DND-41 (cell line): ENCODE results near the gene NCL.

Source experiments
- ATAC-seq: fragments of 200-7000 bp; cut with Tn5 transposase; 3 replicates; pipeline ENCODE4 v1.9.1; 2021; ENCODE audit warnings: low read depth; ENCODE audit not compliant: insufficient read depth
- DNase-seq: peaks from one replicate; pipeline ENCODE4 v3.0.0-alpha.2; 2020
- H2AFZ ChIP-seq: 2 replicates; pipeline ENCODE4 v1.6.0; 2012; ENCODE audit warnings: low read depth, low read length
- H3K27ac ChIP-seq: 2 replicates; pipeline ENCODE4 v1.5.1; 2012; ENCODE audit warnings: low read length, inconsistent platforms
- H3K27me3 ChIP-seq: fragments of 200-600 bp; sonication (generic); 2 replicates; pipeline ENCODE4 v1.6.0; 2012; ENCODE audit warnings: low read length, mild to moderate bottlenecking, inconsistent platforms; ENCODE audit not compliant: insufficient read depth, poor library complexity
- H3K36me3 ChIP-seq: 2 replicates; pipeline ENCODE4 v1.5.1; 2012; ENCODE audit warnings: low read length, inconsistent platforms; ENCODE audit not compliant: insufficient read depth
- H3K4me1 ChIP-seq: 2 replicates; pipeline ENCODE4 v1.5.1; 2012; ENCODE audit warnings: mild to moderate bottlenecking, low read length; ENCODE audit not compliant: insufficient read depth
- H3K4me2 ChIP-seq: 2 replicates; pipeline ENCODE4 v1.6.0; 2012; ENCODE audit warnings: mild to moderate bottlenecking, moderate library complexity, low read length, inconsistent platforms; ENCODE audit not compliant: insufficient read depth
- H3K4me3 ChIP-seq, 2 experiments: fragments of 200-600 bp in 1 of 2; shearing (Covaris generic) in 1 of 2; 2 replicates each; pipeline ENCODE4 v1.5.1; 2012 to 2016; ENCODE audit warnings: inconsistent platforms in 2 of 2, low read length in 2 of 2, mild to moderate bottlenecking in 2 of 2, low read depth in 1 of 2, moderate library complexity in 1 of 2
- H3K79me2 ChIP-seq: 2 replicates; pipeline ENCODE4 v1.6.0; 2012; ENCODE audit warnings: low read length, inconsistent platforms; ENCODE audit not compliant: insufficient read depth
- H3K9ac ChIP-seq: 2 replicates; pipeline ENCODE4 v1.6.0; 2012; ENCODE audit warnings: low read depth, mild to moderate bottlenecking, inconsistent platforms, low read length, moderate library complexity
- H3K9me3 ChIP-seq: 2 replicates; pipeline ENCODE4 v1.5.1; 2012; ENCODE audit warnings: low read length, moderate library complexity, mild to moderate bottlenecking, inconsistent platforms; ENCODE audit not compliant: insufficient read depth, severe bottlenecking
- H4K20me1 ChIP-seq: 2 replicates; pipeline ENCODE4 v1.6.0; 2012; ENCODE audit warnings: low read length; ENCODE audit not compliant: insufficient read depth
- CTCF ChIP-seq: IDR thresholded peaks from 2 replicates; pipeline ENCODE4 v1.5.1; 2012; ENCODE audit warnings: borderline replicate concordance, low read length, moderate library complexity, mild to moderate bottlenecking; ENCODE audit not compliant: poor library complexity, severe bottlenecking; ENCODE audit errors: extremely low read depth
- EZH2 ChIP-seq: IDR thresholded peaks from 3 replicates; pipeline ENCODE4 v1.6.1; 2012; ENCODE audit warnings: borderline replicate concordance, low read depth, mild to moderate bottlenecking, moderate library complexity, low read length, inconsistent platforms; ENCODE audit not compliant: severe bottlenecking

NCL gene

GRCh38 chr2:231455890-231456289, 8.4 kb downstream of the NCL start:
- Histone ChIP-seq H3K9me3 (no peaks in the 10 kb centered on the region), H3K27me3 (no peaks in the 10 kb centered on the region), H4K20me1 (peaks cover 64% of the 10 kb centered on the region), H3K79me2 (peaks cover 42% of the 10 kb centered on the region), H3K27ac (no peak overlapping the region), H3K9ac (no peak overlapping the region), H3K4me3 (no peak overlapping the region), H2AFZ (no peak overlapping the region), H3K4me2 (no peak overlapping the region), H3K4me1 (peaks cover 18% of the 10 kb centered on the region), H3K36me3 (peaks cover 85% of the 10 kb centered on the region)
- no peak for ATAC-seq
- no peak for TF ChIP-seq EZH2
- no peak for TF ChIP-seq CTCF
- DNase-seq, result no peak

- no peak for ATAC-seq
- no peak for DNase-seq
- Histone ChIP-seq H4K20me1 (peaks cover 57% of the 10 kb centered on the region), H2AFZ (no peak overlapping the region), H3K4me2 (no peak overlapping the region), H3K79me2 (peaks cover 35% of the 10 kb centered on the region), H3K9ac (no peak overlapping the region), H3K27ac (no peak overlapping the region), H3K36me3 (peaks cover 79% of the 10 kb centered on the region), H3K9me3 (no peaks in the 10 kb centered on the region), H3K27me3 (no peaks in the 10 kb centered on the region), H3K4me1 (peaks cover 11% of the 10 kb centered on the region; the same call in 1 of the 2 replicates), H3K4me3 (no peak overlapping the region)
- TF ChIP-seq CTCF, result no peak
- no peak for TF ChIP-seq EZH2
Observed at GRCh38 chr2:231455222-231455621, 9.1 kb downstream of the NCL start.

GRCh38 chr2:231454361-231454791, 9.9 kb downstream of the NCL start:
- H3K4me1 ChIP-seq, result peaks cover 7% of the 10 kb centered on the region; the same call in 1 of the 2 replicates
- H3K36me3 ChIP-seq, result peaks cover 70% of the 10 kb centered on the region
- H3K27ac ChIP-seq, result no peak overlapping the region
- H3K4me2 ChIP-seq, result no peak overlapping the region
- TF ChIP-seq CTCF (no peak), EZH2 (no peak)
- DNase-seq, result no peak
- no peak overlapping the region for H2AFZ ChIP-seq
- no peak for ATAC-seq
- peaks cover 27% of the 10 kb centered on the region for H3K79me2 ChIP-seq
- H4K20me1 ChIP-seq, result peaks cover 49% of the 10 kb centered on the region
- no peak overlapping the region for H3K4me3 ChIP-seq
- H3K9ac ChIP-seq, result no peak overlapping the region
- H3K9me3 ChIP-seq, result no peaks in the 10 kb centered on the region
- no peaks in the 10 kb centered on the region for H3K27me3 ChIP-seq
